HEK293T (cell line): ENCODE measurements around the gene TSPAN9.

Experiments used
- FOXK2 ChIP-seq: fragments of 450-650 bp; IDR thresholded peaks from 2 replicates; pipeline ENCODE4 v1.6.1; 2016; ENCODE audit warnings: mild to moderate bottlenecking
- FOXM1 ChIP-seq: fragments of 450-650 bp; IDR thresholded peaks from 2 replicates; pipeline ENCODE4 v1.6.1; 2017; ENCODE audit warnings: mild to moderate bottlenecking, borderline replicate concordance
- SP1 ChIP-seq: fragments of 450-650 bp; IDR thresholded peaks from 2 replicates; pipeline ENCODE4 v1.6.1; 2017

DNA sequence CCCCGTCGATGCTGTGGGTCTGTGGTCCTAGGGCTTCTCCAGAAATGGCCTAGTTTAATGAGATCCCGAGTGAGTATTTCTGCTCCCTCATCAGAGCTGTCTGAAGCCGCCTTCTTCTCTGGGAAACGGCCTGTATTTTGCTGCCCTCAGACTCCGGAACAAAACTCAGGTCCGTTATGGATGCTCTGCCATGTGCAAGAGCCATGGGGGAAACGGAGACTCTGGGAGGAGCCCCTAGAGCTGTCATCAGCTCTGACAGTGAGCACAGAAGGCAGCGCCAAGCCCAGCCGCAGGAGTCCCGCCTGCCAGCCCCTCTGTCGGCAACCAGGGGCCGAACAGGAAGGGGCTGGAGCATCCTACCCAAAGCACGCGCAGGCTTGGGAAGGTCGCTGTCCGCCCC lies 221.4 kb downstream of the TSPAN9 start:
- TF ChIP-seq SP1, result no peak
- TF ChIP-seq FOXM1, result no peak
- TF ChIP-seq FOXK2, result no peak
